ENCODE data around the gene RNF149.

DNA sequence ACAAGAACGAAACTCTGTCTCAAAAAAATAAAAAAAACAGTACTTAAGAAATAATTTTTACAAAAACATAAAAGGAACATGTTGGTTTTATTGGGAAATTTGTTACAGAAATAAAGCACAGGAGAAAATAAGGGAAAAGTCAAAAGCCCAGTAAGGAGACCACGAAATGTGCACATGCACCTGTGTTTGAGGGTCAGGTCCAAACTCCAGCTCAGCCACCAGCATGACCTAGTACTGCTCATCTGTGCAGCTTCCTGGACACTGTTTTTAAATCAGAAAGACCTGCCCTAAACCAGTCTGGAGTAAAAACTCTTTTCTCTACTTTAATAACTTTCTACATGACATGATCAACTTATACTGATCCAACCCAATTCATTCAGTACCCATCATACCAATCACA, 21.2 kb downstream of the RNF149 start:
- TF ChIP-seq POLR2A (IDR thresholded peaks at IDR 0.05) (no peak), CTCF (IDR thresholded peaks at IDR 0.05) (no peak)
